Activated CD4-positive, alpha-beta T cell treated with anti-CD3 and anti-CD28 coated beads for 4 hours (primary cell): Measurements from ENCODE around the gene EHMT2.
A peak's percentile ranks its signal among the peaks of the same experiment; 100 is the strongest.

Experiments
- DNase-seq, 2 donors: peaks; one replicate each; pipeline ENCODE4 v3.0.0-alpha.2; 2020

Gene EHMT2

DNA sequence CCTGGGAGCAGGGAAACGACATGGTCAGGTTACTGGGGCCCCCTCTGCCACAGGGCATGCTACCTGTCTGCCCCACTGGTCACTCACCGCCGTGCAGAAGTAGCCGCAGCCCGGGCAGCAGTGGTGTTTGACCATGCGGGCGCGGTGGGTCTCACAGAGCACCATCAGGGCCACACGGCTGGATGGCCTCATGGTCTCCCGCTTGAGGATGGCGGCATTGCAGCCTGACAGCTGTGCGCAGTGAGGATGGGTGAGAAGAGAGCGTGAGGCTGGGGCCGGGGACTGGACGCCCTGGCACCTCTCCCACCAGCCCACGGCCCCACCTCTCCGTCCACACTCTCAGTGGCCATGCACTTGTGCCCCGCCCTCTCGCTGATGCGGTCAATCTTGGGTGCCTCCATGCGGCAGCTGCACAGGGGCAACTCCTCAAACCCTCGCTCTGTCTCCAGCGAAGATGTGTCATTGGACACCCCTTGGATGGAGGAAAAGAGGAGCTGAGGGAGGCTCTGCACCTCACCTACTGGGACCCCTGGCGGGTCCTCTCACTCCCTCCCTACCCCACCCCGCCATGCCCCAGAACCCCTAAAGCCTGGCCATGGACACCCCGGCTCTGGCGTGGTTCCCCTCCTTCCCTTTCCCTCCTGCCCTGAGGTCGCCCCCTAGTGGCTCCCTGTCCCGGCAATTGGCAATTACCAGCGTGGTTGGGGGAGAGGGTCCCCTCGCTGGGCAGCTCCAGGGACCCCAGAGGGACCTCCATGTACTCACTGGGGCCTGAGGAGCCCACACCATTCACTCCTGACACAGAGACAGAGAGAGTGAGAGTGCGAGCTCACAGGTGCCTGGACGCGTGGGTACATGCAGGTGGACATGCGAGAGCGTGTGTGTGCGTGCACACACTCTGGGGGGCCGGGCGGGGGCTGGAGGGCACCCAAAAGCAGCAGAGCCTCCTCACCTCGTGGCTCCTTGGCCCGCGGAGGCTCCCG, 8.9 kb downstream of the EHMT2 start:
- peak; percentile 56 to 64 for DNase-seq

GRCh38 chr6:31887173-31888007, 10.1 kb downstream of the EHMT2 start:
- DNase-seq = no peak

- no peak for DNase-seq
Observed at GRCh38 chr6:31886541-31886991, 10.9 kb downstream of the EHMT2 start.

DNA sequence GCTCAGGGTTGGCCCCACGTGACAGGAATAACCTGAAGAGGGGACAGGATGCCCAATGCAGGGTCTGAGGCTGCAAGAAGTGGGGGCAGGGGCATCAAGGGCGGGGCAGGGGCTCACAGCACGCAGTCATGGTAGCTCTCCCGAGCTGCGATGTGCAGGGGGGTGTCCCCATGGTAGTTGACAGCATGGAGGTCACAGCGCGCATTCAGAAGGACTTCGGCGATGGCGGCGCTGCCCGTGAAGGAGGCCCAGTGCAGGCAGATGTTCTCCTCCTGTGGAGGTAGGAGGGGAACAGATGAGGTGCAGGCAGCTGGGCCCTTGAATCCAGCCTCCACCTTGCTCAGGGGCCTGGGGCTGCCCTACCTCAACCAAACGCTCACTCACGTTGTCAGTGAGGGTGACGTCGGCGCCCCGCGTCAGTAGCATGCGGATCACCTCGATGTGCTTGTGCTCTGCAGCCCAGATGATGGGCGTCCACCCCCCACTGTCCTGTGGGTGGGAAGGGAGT, 12.9 kb downstream of the EHMT2 start:
- no peak for DNase-seq

GRCh38 chr6:31883676-31884075, 13.8 kb downstream of the EHMT2 start:
- DNase-seq = no peak

DNA sequence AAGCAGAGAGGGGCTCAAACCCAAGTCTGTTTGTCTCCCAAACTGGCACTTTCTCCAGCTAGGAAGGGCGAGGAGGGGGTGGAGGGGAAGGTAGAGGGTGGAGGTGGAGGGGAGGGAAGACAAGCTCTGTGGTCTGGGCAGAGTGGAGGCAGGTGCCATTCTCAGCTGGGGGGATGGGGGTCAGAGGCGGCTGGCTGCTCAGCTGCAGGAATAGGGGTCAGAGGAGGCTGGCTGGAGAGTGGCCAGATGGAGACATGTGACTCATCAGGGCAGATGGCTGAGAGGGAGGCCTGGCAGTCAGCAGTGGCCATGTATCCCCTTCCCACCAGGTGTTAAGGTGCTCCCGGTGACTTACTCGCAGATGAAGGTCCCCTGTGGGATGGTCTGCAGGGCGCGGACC, 15.2 kb downstream of the EHMT2 start:
- no peak for DNase-seq

GRCh38 chr6:31881136-31881859, 16.2 kb downstream of the EHMT2 start:
- no peak for DNase-seq

DNA sequence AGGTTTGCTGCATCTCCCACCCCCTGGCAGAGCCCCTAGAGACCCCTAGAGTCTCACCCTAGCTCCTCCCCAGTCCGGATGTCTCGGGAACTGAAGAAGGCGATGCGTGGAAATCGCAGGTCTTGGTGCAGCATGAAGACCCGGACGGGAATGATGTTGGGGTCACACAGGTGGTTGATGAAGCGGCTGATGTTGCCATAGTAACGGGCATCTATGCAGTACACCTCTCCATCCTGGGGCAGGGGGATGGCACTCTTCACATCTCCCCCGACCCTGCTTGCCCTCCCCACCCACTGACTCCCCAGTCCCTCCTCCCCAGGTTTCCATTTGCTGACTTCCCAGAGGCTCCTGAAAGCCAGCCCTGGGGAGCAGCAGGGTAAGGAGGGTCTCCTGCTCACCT, 16.9 kb downstream of the EHMT2 start:
- DNase-seq = no peak

DNA sequence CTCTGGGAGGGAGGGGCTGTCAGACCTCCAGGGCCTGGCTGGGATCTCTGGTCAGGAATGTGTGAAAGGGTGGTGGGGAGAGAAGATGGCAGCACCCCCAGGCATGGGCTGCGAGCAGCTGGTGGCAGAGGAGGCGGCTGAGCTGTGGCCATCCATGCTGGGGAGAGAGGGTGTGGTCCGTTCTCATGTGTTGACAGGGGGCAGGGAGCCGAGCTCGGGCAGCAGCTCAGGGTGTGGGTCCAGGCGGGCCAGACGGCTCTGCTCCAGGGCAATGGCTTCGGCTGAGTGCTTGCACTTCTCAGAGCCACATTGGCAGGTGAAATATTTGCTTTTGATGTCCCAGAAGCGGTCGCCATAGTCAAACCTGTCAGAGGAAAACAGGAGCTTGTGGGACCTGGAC, 17.6 kb downstream of the EHMT2 start:
- no peak for DNase-seq

DNA sequence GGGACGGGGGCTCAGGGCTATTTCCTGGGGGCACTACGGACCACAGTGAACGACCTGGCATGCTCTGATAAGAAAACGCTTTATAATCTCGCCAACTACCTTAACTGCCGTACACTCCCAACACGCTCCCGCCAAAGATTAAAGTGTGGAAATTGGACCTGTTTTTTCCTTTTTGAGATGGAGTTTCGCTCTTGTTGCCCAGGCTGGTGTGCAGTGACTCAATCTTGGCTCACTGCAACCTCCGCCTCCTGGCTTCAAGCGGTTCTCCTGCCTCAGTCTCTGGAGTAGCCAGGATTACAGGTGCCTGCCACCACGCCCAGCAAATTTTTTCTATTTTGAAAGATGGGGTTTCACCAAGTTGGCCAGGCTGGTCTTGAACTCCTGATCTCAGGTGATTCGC, 18.4 kb downstream of the EHMT2 start:
- DNase-seq = no peak

DNA sequence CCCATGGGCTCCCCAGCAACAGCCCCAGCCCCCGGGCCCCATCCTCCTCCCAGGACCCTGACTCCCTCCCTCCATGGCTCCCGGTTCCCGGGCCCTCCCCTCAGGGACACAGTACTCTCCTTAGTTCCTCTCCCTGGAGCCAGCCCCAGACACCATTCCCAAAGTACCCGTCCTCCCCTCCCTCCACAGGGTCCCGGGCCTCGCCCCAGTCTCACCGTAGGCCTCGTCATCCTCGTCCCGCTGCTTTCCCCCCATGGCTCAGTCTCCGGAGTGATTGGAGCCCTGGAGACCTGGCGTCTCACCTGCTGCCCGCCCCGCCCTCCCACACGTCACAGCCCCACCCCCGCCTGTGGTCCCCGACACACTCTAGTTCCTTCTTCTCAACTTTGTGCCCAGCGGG, 18.8 kb downstream of the EHMT2 start, which contains the start of gene SLC44A4:
Gene SLC44A4, minus strand, starts transcription at position 272 of the 400 bp plus-strand sequence. Its CDS starts 17 bp downstream, at position 255.
- no peak for DNase-seq

- DNase-seq = no peak
Observed at GRCh38 chr6:31878222-31878621, 19.3 kb downstream of the EHMT2 start.

DNA sequence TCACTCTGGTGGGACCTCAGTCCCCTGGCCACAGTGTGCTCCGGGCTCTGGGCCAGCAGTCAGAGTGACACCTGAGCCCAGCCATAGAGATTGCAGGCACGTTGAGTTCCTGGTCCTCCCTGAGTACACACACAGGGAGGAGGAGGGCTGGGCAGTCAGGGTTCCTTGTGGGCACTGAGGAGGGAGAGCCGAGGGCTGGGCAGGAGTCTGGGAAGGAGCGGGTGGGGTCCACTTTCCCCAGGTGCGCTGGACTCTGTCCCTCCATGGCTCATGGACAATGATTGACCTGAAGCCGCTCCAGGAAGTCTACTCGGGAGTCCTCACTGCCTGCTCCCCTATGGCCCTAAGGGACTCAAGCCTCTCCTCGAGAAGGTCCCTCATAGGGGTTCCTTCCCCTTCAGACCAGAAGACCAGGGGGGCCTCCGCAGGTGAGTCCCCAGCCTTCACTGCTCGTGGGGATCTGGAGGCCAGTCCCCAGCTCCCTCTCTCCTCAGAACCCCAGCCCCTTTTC, 19.8 kb downstream of the EHMT2 start:
- DNase-seq = no peak

DNA sequence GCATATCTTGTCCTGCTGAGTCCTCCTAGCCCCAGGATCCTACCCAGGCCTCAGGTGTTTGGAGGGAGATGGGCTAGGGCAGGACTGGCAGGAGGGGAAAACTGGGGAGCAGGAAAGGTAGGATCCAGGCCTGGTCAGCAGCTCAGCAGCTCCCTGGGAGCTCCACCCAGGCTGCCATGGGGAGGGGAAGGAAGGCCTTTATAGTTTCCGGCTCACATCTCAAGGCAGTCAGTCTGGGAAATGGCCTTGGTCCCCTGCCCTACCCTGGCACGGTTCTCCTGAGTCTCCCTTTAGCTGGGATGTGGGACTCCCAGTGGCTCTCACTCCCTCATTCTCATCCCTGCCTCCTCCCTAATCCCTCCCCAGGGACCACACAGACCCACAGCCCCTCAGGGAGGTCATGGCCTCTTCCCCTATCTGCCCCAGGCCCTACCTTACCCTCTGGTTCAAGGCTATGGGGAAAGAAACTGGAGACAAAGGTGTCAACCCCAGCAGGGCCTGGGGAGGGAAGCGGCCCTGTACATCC, 20.3 kb downstream of the EHMT2 start:
- no peak for DNase-seq

- no peak for DNase-seq
Observed at GRCh38 chr6:31876357-31876756, 21.1 kb downstream of the EHMT2 start.

DNA sequence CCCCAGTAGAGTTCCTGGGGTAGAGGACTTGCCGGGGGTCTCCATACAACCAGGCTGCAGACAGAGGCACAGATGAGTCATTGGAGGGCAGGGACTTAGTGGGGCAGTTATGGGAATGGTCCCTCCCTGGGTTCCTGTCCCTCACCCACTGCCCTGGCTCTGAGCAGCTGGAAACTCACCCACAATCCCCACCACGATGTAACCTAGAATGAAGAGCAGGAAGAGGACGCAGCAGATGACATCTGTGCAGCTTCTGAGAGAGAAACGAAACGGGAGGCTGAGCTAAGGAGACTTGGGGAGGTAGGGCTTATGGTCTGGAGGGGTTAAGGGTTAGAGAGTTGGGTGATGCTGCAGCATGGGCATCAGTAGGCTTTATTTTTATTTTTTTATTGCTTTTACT, 21.6 kb downstream of the EHMT2 start:
- DNase-seq = no peak

DNA sequence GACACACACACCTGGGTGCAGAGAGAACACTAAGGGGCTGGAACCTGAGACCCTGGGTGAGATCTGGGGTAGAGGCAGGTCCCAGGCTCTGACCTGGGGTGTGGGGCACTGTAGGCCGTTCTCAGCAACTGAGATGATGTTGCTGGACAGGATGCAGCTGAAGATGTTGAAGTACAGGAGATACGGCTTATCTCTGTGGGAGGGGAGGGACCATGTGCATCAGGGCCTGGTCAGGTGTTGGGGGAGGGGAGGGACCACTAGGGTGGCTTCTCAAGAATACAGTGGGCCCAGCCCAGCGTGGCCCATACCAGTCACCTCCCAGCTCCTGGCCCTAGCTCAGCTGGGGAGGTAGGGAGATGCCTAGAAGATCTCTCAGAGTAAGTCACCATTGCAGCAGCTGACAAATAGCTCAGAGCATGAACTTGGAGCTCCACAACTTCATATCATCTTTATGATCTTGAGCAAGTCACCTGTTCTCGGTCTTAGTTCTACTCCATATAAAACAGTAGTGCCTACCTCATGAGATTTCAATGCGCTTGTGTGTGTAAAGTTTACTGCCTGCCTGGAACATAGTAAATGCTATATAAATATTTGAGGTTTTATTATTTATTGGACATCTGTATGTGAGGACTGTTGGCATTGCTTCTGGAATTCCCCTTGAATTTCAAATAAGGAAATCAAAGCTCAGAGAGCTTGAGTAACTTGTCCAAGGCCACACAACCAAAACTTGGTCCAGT, 22.5 kb downstream of the EHMT2 start:
- DNase-seq = no peak

DNA sequence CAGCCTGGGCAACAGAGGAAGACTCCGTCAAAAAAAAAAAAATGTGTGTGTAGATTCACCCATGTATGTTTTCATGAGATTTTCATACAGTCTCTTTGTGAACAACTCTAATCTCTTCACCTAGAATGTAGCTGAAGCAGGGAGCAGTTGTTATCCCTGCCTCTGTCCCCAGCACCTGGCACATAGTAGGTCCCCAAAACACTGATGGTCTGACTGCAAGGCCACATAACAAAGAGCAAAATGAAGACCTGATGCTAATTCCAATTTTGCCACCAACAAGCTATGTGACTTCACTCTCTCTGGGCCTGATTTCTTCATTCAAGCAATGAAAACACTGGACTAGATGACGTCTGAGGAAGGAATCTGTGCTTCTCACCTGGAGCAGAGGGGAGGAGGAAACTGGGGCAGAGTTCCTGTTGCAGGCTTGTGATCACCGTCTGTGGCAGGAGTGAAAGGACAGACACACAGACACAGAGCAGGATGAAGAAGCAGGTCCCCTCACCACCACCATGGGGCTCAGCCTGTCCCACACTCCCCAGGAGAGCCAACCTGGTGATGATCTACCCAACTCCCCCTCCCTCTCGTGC, 23.3 kb downstream of the EHMT2 start:
- no peak for DNase-seq

DNA sequence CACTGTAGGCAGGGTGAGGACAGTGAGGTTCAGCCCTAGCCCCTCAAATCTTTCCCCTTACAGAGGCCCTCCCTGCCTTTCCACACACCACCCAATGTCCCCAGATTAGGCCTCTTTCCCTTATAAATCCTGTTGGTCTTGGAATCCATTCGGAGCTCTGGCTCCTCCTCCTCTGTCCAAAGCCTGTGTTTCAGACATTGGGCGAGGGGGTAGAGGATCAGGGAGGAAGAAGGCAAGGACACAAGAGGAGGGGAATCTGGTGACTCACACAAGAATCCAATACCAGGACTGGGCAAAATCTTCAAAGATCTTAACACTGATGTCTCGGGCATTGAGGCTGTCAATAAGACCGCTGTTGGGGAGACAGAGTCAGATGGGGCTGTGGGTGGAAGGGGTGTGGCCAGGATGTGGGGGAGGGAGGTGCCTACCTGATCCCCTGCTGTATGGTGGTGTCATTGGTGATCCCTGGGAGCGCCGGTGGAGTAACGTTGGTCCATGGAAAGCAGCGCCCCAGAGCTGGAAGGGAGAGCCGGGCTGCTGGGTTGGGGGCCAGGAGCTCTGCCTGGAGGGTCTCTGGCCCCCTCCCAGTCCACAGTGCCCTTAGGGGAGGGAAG, 26.3 kb downstream of the EHMT2 start:
- no peak for DNase-seq

DNA sequence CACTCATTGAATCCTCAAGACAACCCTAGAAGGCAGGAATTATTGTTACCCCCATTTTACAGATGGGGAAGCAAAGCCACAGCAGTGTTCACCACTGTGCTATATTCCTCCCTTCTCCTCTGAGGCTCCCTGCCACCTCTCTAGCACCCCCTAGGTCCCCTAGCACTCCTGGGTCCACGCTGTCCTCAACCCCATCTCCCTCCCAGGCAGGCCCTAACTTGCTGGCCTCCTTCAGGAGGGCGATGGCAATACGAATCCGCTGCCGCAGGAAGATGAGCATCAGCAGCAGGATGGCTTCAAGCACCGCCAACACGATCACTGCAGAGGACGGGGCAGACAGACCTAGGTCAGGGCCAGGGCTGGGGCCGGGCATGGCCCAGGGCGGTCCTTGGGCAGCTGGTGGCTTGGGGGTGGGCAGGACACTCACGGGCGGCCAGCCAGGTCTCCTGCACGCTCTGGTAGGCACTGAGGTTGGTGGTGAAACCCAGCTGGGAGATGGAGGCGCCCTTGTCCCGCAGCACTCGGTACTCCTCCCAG, 27.0 kb downstream of the EHMT2 start:
- DNase-seq = no peak
